OCI-M1 (cell line): ENCODE data around the gene SSR3.

Experiments used
- DNase-seq: peaks from one replicate; lab custom pipeline; 2025; lab: John Stamatoyannopoulos, UW

Gene SSR3

DNA sequence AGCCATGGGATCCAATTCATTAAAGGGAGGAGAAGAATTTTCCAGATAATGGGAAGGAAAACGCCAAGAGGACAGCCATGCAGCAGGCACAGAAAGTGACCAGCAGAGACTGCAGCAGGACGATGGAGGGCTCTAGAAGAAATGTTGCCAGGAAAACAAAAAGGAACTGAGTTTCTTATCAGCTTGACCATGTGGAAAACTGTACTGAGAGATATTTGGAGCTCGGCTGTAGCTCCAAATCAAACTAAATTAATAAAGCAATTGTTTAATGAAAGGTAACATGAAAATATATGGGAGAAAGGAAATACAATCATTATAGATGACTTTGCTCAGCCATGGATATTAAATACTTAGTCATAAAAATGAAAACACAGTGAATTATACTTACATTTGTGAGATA lies 63.7 kb downstream of the SSR3 start:
- peak; percentile 28 for DNase-seq
